GM21390 (cell line): Measurements from ENCODE around the gene RANBP6.
"Not testable (repeated sequence)": the region's sequence is repeated elsewhere in the genome, so short reads cannot be mapped to it uniquely, and the experiment has no call there.

Experiments used
- ATAC-seq: cut with Tn5 transposase; IDR thresholded peaks from one replicate; pipeline ENCODE4 v1.9.1; 2021; ENCODE audit not compliant: unreplicated experiment

The RANBP6 gene

GRCh38 chr9:6015278-6016157 lies at the start of gene RANBP6:
Gene RANBP6 (minus strand): TSS chr9:6015624. CDS start chr9:6015607, 17 bp downstream.
- ATAC-seq = peak; percentile 99

- ATAC-seq = not testable (repeated sequence)
These were observed 47.7 kb upstream of the RANBP6 start for GRCh38 chr9:6063146-6063545.

- ATAC-seq = no peak
These were observed 40.2 kb upstream of the RANBP6 start for GRCh38 chr9:6055666-6056065.

- ATAC-seq = peak; percentile 53
These were observed 39.8 kb upstream of the RANBP6 start for GRCh38 chr9:6055216-6055615.

GRCh38 chr9:6054280-6055099 lies 39.1 kb upstream of the RANBP6 start:
- ATAC-seq = no peak

- no peak for ATAC-seq
These were observed 37.0 kb upstream of the RANBP6 start for GRCh38 chr9:6052293-6052919.

GRCh38 chr9:6051511-6051950 lies 36.1 kb upstream of the RANBP6 start:
- peak; percentile 56 for ATAC-seq

GRCh38 chr9:6049798-6050197 lies 34.4 kb upstream of the RANBP6 start:
- ATAC-seq = peak; percentile 70

- no peak for ATAC-seq
These were observed 32.6 kb upstream of the RANBP6 start for GRCh38 chr9:6048039-6048438.

GRCh38 chr9:6047020-6047419 lies 31.6 kb upstream of the RANBP6 start:
- ATAC-seq = no peak

- no peak for ATAC-seq
These were observed 29.9 kb upstream of the RANBP6 start for GRCh38 chr9:6045364-6045763.

- ATAC-seq = no peak
These were observed 24.7 kb upstream of the RANBP6 start for GRCh38 chr9:6040077-6040476.

- ATAC-seq = no peak
These were observed 21.0 kb upstream of the RANBP6 start for GRCh38 chr9:6036391-6036790.

GRCh38 chr9:6034954-6035353 lies 19.5 kb upstream of the RANBP6 start:
- no peak for ATAC-seq

- no peak for ATAC-seq
These were observed 14.3 kb upstream of the RANBP6 start for GRCh38 chr9:6029604-6030274.

- ATAC-seq = no peak
These were observed 8.7 kb upstream of the RANBP6 start for GRCh38 chr9:6024035-6024554.

GRCh38 chr9:6016975-6017374 lies 1.6 kb upstream of the RANBP6 start:
- ATAC-seq = not testable (repeated sequence)

GRCh38 chr9:6014670-6015270 lies 654 bp downstream of the RANBP6 start:
- ATAC-seq = no peak

- ATAC-seq = peak; percentile 54
These were observed 7.0 kb downstream of the RANBP6 start for GRCh38 chr9:6008169-6008979.
